HuH-7.5 (cell line): ENCODE data around the gene SCG2.

Experiments
- DNase-seq: peaks from one replicate; pipeline ENCODE4 v3.0.0; 2011; ENCODE audit warnings: low spot score

The SCG2 gene, protein sequence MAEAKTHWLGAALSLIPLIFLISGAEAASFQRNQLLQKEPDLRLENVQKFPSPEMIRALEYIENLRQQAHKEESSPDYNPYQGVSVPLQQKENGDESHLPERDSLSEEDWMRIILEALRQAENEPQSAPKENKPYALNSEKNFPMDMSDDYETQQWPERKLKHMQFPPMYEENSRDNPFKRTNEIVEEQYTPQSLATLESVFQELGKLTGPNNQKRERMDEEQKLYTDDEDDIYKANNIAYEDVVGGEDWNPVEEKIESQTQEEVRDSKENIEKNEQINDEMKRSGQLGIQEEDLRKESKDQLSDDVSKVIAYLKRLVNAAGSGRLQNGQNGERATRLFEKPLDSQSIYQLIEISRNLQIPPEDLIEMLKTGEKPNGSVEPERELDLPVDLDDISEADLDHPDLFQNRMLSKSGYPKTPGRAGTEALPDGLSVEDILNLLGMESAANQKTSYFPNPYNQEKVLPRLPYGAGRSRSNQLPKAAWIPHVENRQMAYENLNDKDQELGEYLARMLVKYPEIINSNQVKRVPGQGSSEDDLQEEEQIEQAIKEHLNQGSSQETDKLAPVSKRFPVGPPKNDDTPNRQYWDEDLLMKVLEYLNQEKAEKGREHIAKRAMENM

DNA sequence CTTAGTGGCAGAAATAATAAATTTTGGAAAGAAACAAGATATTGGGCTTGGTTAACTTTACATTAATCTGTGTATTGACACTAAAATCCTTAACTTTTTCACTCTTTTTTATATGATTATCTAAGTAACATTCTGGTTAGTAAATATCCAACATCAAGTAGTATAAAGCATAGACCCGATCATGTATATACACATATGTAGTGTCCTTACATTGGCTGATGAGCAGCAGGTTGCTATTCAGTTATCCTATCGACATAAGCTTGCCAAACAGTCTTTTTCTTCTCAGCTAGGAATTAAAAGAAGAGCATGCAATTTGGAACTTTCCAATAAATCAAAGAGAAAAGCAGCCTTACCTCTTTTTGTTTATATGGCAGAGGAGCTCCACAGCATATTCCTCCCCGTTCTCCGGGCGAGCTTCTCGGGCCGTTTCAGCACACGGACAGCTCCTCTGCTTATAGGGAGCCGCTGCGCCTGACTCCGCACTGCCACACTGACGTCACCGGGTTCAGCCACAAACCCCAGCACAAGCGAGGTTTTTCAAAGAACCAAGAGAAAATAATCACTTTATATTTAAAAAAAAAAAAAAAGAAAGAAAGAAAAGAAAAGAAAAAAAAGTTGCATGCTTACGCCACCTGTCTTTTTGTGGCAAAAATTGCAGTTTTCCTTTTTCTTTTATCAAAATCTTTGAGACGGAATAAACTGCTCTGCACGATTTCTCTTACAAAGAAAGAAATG, at the start of gene SCG2:
Gene SCG2 (minus strand): TSS at position 430 of the 735 bp plus-strand sequence. CDS start 3,079 bp downstream, outside the sequence.
- DNase-seq, result peak; percentile 34

DNA sequence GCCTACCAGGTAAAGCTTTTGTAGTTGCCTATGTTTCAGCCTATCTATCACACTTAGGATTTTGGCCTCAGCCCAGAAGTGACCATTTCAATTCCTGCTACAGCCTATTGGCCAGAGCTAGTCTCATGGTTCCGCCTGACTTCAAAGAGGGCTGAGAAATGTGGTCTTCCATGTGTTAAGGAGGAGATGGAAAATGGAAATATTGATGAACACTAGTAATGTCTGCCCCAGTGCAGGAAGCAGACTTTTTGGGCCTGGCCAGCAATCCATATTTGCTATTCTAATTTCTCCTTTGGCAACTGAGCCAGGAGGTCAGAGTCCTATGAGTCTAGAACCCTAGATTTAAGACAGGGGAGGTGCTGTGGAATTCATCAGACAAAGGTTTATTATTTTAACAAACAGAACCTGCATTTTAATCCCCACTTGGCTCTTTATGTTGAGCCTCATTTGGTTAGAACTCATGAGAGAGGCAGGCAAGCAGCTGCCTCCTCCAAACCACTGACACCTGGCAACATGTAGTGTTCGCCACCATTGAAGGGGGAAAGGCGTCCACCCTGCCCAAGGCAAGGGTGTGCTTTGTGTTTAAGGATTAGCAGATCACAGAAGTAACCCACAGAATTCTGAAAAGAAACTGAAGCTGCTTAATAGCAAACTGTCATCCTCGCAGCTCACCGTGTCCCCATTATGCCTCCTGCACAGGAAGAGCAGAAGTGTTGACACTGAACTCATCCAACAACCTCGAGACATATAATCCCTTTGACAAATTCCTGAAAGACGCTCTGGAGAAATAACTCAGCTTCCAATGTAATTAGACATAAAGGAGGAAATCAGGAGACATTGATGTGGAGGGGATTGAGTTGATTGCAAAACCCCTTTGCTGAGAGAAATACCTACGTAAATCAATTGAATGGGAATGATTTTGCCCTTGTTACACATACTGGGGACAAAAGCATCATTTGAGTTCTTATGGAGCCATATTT, 47.7 kb upstream of the SCG2 start:
- DNase-seq, result no peak

DNA sequence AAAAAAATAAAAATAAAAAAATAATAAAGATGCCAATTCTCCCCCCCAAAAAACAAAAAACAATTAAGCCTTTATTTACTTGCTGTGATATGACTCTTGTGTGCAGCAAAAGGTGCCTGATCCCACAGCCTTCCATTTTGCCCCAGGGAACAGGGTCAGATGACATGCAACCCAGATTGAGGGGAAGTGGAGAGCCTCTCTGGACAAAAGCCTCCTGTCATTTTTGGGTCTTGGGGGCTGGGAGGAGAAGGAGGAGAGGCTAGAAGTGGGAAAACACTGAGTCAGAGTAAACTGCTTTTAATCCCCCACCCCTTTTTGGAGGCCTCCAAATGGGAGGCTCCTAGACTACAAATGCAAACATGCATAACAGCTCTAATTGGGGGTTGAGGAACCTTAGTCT, 46.6 kb upstream of the SCG2 start:
- no peak for DNase-seq

DNA sequence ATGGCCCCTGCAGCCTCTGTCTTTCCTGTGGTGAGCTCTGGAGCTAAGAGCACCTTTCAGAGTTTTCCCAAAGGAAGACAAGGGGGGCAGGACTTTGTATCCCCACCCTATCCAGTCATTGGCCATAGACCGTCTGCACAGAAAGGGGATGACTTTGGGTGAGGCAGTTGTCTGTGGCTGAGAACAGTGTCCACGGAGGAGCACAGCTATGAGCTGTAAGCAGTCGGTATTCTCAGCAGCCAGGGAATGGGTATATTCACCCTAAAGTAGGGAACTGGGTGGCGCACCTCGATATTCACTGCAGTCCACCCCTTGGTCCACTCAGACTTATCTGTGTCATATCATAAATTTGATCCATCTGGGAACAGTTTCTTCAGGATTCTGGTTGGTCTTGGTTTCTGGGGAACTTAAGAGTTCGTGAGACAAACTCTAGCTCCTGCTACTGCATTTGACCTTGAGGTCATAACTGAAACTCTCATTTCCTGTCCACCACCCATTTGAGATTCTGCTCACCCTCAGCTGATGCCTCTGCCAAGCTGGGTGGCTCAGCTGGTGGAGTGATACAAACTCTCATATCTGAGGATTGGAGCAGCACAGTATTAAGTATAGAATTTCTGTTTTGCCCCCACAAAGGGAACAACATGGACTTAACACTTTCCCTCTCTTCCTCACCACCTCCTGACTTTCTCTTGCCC, 45.2 kb upstream of the SCG2 start:
- DNase-seq, result no peak

DNA sequence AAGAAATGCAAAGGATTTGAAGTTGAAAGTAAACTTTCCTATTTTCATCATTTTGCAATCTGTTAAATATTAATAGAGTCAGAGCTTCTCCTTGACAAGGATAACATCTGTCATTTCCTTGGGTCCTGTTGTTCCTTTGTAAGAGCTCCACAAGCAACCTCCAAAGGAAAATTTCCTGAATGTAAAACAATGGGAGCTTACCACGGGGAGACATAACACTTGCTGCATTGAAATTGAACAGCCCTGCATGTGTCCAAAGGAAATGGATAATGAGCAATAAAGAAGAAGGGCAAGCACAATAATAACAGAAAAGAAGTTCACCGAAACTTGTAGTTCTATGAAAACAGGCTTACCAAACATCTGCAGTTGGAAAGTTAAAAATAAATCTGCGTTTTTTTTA, 42.0 kb upstream of the SCG2 start:
- DNase-seq, result no peak

DNA sequence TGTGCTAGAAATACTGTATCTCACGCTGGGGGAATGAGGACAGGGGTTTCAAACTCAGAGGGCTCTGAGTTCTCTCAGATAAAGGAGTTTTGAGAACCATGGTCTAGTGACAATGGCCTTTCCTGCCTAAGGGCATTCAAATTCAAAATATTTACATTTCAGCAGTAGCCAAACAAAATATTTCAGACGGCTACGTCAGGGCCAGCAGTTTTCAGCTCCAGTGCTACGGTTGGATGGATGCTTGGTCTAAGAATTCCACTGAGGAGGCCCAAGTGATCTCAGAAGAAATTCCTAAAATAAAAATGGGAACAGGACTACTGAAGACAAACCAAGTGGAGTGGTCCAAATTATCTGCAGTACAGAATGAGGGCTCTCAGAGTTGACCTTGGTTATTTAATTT, 41.1 kb upstream of the SCG2 start:
- no peak for DNase-seq

DNA sequence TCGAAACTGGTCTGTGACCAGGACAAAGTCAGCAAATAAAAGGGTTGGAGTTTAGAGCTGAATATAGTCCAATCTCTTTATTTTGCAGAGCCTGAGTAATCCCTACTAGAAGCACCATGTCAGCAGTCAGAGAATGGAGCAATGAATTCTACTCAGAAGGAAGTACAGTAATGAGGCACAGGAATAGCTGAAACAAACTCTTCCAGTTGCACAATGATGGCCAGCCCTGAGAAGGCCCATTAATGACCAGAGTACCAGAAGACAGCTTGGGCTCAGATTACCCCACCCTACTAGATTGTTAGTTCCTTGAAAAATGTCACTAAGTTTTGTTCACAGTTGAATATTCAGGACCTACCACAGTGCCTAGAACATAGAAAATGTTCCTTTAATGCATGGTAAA, 40.3 kb upstream of the SCG2 start:
- no peak for DNase-seq

DNA sequence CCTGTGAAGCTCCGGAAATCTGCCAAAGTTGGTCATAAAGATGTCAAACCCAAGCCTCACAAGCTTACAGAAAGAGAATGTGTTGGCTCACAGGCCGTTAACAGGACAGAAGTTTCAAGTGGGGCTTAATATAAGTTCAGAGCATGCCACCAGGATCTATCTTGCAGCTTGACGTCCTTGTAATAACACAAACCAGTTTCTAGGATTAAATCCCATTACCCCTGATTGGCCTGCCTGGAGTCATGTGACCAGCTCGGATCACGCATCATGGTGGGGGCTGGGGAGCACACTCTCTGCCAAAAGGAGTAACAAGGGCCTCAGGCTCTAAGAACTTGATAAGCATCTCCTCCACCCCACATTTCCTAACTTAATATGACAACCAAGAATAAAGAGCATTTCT, 38.9 kb upstream of the SCG2 start:
- no peak for DNase-seq

DNA sequence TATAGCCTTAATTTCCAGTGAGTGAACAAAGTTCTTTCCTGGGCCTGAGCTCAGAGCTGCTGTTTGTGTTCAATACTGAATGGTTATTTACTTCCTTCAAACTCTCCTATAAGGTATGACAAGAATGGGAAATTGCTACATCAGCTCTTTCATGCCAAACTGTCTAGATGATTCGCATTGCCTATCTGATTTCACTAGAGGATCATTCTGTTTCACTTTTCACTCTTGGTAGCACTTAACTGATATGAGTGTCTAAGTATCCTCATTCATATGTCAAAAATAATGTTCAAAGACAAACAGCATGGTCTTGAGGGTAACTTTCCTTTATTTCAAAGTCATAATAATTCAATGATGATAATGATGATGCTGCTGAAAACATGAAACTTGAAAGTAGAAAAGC, 32.9 kb upstream of the SCG2 start:
- DNase-seq, result no peak

DNA sequence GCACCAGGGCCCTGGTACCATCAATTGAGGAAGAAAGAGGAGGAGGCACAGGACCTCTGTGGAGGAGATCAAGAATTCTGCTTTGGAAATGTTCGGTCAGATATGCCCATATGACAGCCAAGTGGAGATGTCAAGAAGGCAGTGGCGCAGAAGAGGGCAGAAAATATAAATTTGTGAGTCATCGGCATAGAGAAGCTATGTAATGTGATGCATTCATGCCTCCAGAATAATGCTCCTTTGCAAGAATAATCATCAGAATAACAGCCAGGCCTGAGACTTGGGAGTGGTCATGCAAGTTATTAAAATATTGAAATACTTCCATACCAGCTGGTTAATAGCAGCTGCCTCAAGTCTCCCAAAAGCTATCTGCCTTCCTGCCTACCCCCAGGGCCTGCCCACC, 32.1 kb upstream of the SCG2 start:
- no peak for DNase-seq

DNA sequence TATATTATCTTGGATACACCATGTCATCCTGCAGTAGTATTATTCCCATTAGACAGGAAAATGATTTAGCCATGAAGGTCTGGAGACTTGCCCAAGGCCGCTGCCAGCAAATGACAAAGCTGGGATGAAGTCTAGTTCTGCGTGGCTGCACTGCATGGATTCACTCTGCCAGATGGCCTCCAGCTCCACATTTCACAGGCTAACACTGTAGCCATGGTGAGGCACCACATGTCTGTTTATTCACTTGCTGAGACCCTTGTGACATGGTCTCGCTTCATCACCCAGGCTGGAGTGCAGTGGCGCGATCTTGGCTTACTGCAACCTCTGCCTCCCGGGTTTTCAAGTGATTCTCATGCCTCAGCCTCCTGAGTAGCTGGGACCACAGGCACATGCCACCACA, 31.5 kb upstream of the SCG2 start:
- no peak for DNase-seq

DNA sequence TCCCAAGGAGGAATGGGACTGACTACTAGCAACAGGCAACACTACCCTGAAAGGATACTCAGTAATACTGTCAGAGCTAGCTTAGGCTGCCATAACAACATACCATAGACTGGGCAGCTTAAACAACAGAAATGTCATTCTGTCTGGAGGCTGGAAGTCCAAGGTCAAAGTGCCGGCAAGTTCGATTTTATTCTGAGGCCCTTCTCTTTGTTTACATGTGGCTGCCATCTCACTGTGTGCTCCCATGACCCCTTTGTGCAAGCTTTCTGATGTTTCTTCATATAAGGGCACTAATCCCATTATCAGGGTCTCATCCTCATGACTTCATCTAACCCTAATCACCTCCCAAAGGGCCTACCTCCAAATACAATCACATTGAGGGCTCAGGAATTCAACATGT, 30.7 kb upstream of the SCG2 start:
- DNase-seq, result no peak

DNA sequence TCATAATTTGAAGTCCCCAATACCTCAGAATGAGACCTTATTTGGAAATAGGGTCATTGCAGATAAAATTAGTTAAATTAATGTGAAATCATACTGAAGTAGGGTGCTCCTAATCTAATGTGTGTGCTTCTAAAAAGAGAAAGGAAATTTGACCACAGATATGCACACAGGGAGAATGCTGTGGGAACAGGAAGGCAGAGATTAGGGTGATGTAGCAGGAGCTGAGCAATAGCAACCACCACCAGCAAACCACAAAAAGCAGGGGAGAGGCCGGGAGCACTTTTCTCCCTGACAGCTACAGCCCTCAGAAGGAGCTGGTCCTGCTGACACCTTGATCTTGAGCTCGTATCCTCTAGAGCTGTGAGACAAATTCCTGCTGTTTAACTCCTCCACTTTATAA, 24.6 kb upstream of the SCG2 start:
- DNase-seq, result no peak

DNA sequence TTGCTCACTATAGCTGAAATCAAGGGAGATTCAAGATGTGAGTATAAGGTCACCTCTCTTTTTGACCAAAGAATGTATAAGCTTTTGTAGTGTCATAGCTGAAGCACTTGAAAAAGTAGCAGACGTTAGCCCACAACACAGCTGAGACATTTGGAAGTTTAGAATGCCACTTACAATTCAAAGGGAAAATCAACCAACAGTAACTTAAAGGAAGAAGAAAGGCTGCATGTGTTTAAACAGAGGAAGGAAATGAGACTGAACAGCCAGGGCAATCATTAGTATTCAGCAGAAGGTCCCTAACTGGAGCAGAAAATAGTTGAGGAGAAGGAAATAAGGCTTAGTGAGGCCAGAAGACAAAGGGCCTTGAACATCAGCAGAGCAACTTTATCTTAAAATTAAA, 23.5 kb upstream of the SCG2 start:
- no peak for DNase-seq

DNA sequence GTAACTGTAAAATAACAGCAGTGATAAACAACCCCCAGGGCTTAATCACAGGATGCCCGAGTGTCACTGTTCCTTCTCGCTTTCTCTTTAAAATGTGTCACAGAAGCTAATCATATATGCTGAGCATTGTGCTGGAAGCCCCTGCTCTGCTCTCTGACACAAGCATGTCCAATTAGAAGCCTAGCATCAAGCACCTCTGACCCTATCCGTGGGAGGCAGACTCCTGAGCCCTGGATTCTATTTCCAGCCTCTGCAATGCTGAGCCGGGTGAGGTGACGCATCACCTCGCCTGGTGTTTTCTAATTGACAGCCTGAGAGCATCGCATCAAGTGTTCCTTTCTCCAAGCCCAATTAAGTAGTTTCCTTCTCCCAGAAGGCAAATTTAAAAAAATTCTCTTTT, 19.7 kb upstream of the SCG2 start:
- DNase-seq, result no peak

DNA sequence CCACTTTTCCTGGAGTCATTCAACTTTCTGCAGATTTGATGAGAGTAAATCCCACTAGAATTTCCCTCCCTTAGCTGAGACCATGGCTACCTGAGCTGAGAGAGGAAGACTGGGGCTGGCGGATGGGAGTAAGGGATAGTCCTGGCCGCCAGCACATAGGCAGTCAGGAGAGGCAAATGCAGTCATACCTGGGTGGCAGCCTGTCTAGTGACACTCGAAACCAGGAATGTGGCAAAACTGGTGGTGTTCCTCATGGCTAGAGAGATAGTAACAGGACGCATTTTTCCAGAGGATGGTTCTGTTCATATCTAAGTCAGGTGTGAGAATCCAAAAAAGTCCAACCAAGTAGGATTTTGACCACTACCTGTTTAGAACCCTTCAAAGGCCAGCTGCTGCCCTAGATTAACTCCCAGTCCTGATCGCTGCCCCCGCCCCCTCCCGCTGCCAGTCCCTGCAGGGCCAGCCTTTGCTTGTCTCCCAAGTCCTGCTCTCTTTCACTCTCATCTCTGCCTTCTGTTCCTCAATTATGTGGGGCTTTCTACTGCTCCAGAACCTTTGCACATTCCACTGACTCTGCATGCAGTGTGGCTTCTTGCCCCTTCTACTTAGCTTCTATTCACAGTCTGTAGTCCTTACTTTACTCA, 17.4 kb upstream of the SCG2 start:
- no peak for DNase-seq

DNA sequence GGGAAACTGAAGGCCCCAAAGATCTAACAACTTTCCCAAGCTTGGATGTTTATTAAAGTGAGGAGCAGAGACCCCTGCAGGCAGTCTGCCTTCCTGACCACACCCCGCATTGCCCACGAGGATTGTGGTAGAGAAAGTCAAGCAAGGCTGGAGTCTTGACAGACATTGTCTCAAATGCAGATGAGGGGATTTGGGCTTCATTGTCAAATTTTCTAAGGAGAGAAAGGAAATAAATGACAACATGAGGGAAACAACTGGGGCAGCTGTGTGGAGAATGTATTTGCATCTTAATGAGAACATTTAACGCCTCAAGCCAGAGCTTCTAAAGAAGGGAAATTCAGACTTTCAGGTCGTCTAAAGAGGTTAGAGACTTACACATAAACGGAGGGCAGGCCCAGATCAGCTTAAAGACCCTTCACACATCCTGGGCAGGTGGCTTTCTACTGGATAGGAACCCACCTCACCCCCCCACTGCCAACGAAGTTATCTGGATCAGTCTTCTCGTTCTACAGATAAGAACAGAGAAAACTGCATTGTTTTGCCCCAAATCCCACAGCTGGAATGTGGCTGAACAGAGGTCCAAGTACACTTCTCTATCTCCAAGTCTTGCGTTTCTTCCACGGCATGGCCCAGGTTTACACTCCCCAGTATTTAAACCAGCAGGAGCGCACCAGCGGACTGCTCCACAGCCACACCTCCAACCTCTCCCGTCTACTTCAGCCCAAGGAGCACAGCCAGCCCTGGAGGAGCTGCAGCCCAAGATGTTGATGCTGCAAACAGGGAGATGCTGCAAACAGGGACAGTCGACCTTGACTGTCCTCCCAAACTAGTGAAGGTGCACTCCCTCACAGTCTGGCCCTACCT, 16.2 kb upstream of the SCG2 start:
- no peak for DNase-seq

DNA sequence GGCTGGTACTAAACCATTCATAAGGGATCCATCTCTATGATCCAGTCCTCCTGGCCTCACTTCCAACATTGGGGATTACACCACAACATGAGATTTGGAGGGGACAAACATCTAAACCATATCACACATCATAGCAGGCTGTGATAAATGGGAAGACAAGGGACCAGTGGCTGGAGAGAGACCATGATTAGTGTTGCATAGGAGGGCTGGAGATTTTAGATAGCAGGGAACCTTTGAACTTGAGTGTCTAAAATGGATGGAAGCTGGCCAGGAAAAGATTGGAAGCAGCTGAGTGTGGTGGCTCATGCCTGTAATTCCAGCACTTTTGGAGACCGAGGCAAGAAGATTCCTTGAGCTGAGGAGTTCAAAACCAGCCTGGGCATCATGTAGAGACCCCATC, 12.4 kb upstream of the SCG2 start:
- no peak for DNase-seq

DNA sequence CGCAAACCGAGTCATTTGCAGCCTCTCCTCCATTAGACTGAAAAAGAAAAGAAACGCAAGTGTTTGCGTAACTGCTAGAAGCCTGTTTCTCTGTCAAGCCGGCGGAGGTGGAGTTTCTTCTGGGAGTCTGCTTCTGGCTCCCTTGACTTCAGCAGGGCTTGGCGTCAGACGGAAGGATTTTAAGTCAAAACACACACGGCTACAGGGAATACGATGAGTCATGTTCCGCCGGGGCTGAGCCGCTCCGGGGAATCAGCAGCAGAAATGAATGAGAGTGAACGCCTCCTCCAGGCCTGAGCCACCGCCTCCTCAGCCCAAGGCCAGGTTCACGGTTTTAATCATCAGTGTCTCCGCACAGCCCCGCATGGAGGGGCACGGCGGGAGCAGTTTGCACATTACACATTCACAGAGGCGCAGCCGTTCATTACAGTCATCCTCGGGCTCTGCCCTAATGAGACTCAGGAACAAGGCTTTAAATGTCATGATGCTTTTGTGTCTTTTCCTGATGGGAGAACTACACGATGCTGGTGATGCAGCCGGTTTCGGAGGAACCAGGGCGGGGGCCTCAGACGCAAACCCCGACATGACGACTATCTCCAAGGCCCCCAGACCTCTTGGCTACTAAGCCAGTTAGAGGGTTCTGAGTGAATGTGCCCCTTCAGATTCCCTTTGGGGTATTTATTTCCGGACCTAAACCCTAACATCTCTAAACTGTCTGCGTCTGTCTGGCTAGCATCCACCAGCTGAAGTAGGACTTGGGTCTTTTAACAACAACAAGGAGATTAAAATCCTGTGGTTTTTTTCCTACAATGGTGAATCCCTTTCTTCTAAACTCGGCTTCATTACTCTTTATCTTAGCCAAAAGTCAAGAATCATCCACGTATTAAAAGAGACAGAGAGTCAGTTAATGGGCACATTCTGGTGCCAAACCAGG, 11.1 kb upstream of the SCG2 start:
- peak; percentile 27 for DNase-seq
